GM23248 (cell line): Measurements from ENCODE around the gene IL13RA1. TPM values are rescaled to one million over a fixed set of nuclear protein-coding genes. Genes with fewer than 3 reads are reported as not detected.

Source experiments
- DNase-seq: peaks from one replicate; pipeline ENCODE4 v3.0.0-alpha.2; 2015
- H2AFZ ChIP-seq: fragments of 200-600 bp; sonication (generic); 2 replicates; pipeline ENCODE4 v1.6.1; 2016; ENCODE audit warnings: antibody characterized with exemption
- H3F3A ChIP-seq: fragments of 200-600 bp; sonication (generic); 2 replicates; pipeline ENCODE4 v1.6.1; 2016; ENCODE audit warnings: mild to moderate bottlenecking, antibody characterized with exemption, mixed run types; ENCODE audit not compliant: insufficient read depth
- H3K27ac ChIP-seq: fragments of 200-600 bp; sonication (generic); 2 replicates; pipeline ENCODE4 v1.5.1; 2016; ENCODE audit warnings: mild to moderate bottlenecking
- H3K27me3 ChIP-seq: fragments of 200-600 bp; sonication (generic); replicated peaks from 2 replicates; pipeline ENCODE4 v1.6.1; 2016; ENCODE audit warnings: mild to moderate bottlenecking; ENCODE audit not compliant: insufficient read depth
- H3K36me3 ChIP-seq: fragments of 200-600 bp; sonication (generic); 2 replicates; pipeline ENCODE4 v1.6.1; 2016; ENCODE audit warnings: low read depth, mild to moderate bottlenecking
- H3K4me1 ChIP-seq: fragments of 200-600 bp; sonication (generic); 2 replicates; pipeline ENCODE4 v1.6.1; 2016; ENCODE audit warnings: mild to moderate bottlenecking; ENCODE audit not compliant: insufficient read depth
- H3K4me2 ChIP-seq: fragments of 200-600 bp; sonication (generic); one replicate; pipeline ENCODE4 v1.6.1; 2016; ENCODE audit warnings: mild to moderate bottlenecking; ENCODE audit not compliant: unreplicated experiment
- H3K4me3 ChIP-seq: fragments of 200-600 bp; sonication (generic); 2 replicates; pipeline ENCODE4 v1.5.1; 2016; ENCODE audit warnings: mild to moderate bottlenecking
- H3K79me2 ChIP-seq: fragments of 200-600 bp; sonication (generic); 2 replicates; pipeline ENCODE4 v1.6.1; 2016; ENCODE audit warnings: mild to moderate bottlenecking; ENCODE audit not compliant: insufficient read depth
- H3K9ac ChIP-seq: fragments of 200-600 bp; sonication (generic); 2 replicates; pipeline ENCODE4 v1.6.1; 2016; ENCODE audit warnings: mild to moderate bottlenecking
- H3K9me2 ChIP-seq: fragments of 200-600 bp; sonication (generic); 2 replicates; pipeline ENCODE4 v1.6.1; 2016; ENCODE audit warnings: mixed run types, mild to moderate bottlenecking, moderate library complexity; ENCODE audit not compliant: insufficient read depth
- H3K9me3 ChIP-seq: fragments of 200-600 bp; sonication (generic); one replicate; pipeline ENCODE4 v1.6.1; 2017; ENCODE audit warnings: low read depth
- H4K20me1 ChIP-seq: fragments of 200-600 bp; sonication (generic); 2 replicates; pipeline ENCODE4 v1.6.0; 2016; ENCODE audit not compliant: insufficient read depth
- EZH2 ChIP-seq: fragments of 200-600 bp; sonication (generic); IDR thresholded peaks from 2 replicates; pipeline ENCODE4 v1.6.1; 2018; ENCODE audit warnings: antibody characterized with exemption, mild to moderate bottlenecking; ENCODE audit not compliant: insufficient read depth, poor library complexity, severe bottlenecking
- EZH2phosphoT487 ChIP-seq: fragments of 200-600 bp; sonication (generic); IDR thresholded peaks from 2 replicates; pipeline ENCODE4 v1.6.1; 2018; ENCODE audit warnings: antibody characterized with exemption, moderate library complexity, mild to moderate bottlenecking, low read depth; ENCODE audit not compliant: insufficient read depth
- WGBS, 2 experiments: methylation state at CpG; one replicate each; pipeline ENCODE4 v1.1.6; 2015 to 2017; ENCODE audit warnings: low lambda C conversion rate in 2 of 2, low coverage in 1 of 2; ENCODE audit errors: missing lambda C conversion rate in 2 of 2; 5-methylcytosine and 5-hydroxymethylcytosine counted together
- in situ Hi-C: fragments of 300-500 bp; cut with MboI; formaldehyde crosslinking; loops from 2 replicates; pipeline ENCODE4 v1.15.0; 2020
- polyA plus RNA-seq: library from polyadenylated mRNA; unstranded; fragments of >200 nt; fragmentation: Nextera tagmentation; extraction: Ambion mirVana; gene quantifications from 2 replicates; pipeline ENCODE4 v1.2.1, GENCODE V29; 2016
- total RNA-seq: library from RNA; depleted of rRNA; stranded (reverse); fragments of >200 nt; shearing (Covaris generic); gene quantifications from 2 replicates; pipeline ENCODE4 v1.2.3, GENCODE V29; 2014

The IL13RA1 gene
- total and polyA plus RNA-seq, 2 experiments from 2014 or later: 47.9 to 51.2 TPM

GRCh38 chrX:118758511-118758910 lies 31.1 kb downstream of the IL13RA1 start:
- Histone ChIP-seq H3K27ac (no peak overlapping the region), H4K20me1 (no peaks in the 10 kb centered on the region), H3K9me3 (no peaks in the 10 kb centered on the region), H3F3A (peaks cover 12% of the 10 kb centered on the region; the same call in 1 of the 2 replicates), H3K4me3 (no peak overlapping the region), H2AFZ (no peak overlapping the region), H3K9me2 (no peaks in the 10 kb centered on the region), H3K4me1 (peaks cover 20% of the 10 kb centered on the region), H3K36me3 (no peaks in the 10 kb centered on the region), H3K79me2 (no peaks in the 10 kb centered on the region), H3K9ac (no peak overlapping the region), H3K27me3 (no peaks in the 10 kb centered on the region), H3K4me2 (no peak overlapping the region)
- 100% methylated on average over 2 of the region's 2 CpGs for WGBS, 2 experiments
- no peak for TF ChIP-seq EZH2
- TF ChIP-seq EZH2phosphoT487: no peak
- no peak for DNase-seq
- in situ Hi-C loops: no loop called here

- Histone ChIP-seq H3K9me3 (no peaks in the 10 kb centered on the region), H3K27me3 (no peaks in the 10 kb centered on the region), H3K9ac (no peak overlapping the region), H3K9me2 (no peaks in the 10 kb centered on the region), H3K36me3 (no peaks in the 10 kb centered on the region), H3K4me1 (peaks cover 17% of the 10 kb centered on the region), H3K4me2 (no peak overlapping the region), H3F3A (peaks cover 11% of the 10 kb centered on the region; the same call in 1 of the 2 replicates), H3K4me3 (no peak overlapping the region), H3K27ac (no peak overlapping the region), H3K79me2 (no peaks in the 10 kb centered on the region), H4K20me1 (no peaks in the 10 kb centered on the region), H2AFZ (no peak overlapping the region)
- TF ChIP-seq EZH2: no peak
- TF ChIP-seq EZH2phosphoT487: no peak
- 100% methylated on average over 2 to 3 of the region's 3 CpGs for WGBS, 2 experiments
- in situ Hi-C loops: no loop called here
- DNase-seq: no peak
Measured at GRCh38 chrX:118760025-118760424, 32.6 kb downstream of the IL13RA1 start.

- Histone ChIP-seq H3K9me3 (no peaks in the 10 kb centered on the region), H3K36me3 (no peaks in the 10 kb centered on the region), H3F3A (no peaks in the 10 kb centered on the region), H3K4me3 (no peak overlapping the region), H3K4me2 (no peak overlapping the region), H3K79me2 (no peaks in the 10 kb centered on the region), H3K9ac (no peak overlapping the region), H4K20me1 (no peaks in the 10 kb centered on the region), H3K9me2 (no peaks in the 10 kb centered on the region), H3K27me3 (no peaks in the 10 kb centered on the region), H3K27ac (no peak overlapping the region), H2AFZ (no peak overlapping the region), H3K4me1 (no peaks in the 10 kb centered on the region)
- DNase-seq: no peak
- WGBS, 2 experiments: 42 to 48% methylated on average over 5 of the region's 5 CpGs
- in situ Hi-C loops: no loop called here
- no peak for TF ChIP-seq EZH2
- no peak for TF ChIP-seq EZH2phosphoT487
Measured at GRCh38 chrX:118761939-118762707, 34.7 kb downstream of the IL13RA1 start.

GRCh38 chrX:118763489-118763888 lies 36.1 kb downstream of the IL13RA1 start:
- DNase-seq: no peak
- no peaks in the 10 kb centered on the region for H3K9me3 ChIP-seq
- no peak overlapping the region for H3K4me2 ChIP-seq
- no peaks in the 10 kb centered on the region for H3K79me2 ChIP-seq
- no peak overlapping the region for H2AFZ ChIP-seq
- H3K27ac ChIP-seq: no peak overlapping the region
- H3K36me3 ChIP-seq: no peaks in the 10 kb centered on the region
- in situ Hi-C loops: no loop called here
- H3K4me1 ChIP-seq: no peaks in the 10 kb centered on the region
- TF ChIP-seq EZH2phosphoT487 (no peak), EZH2 (no peak)
- H4K20me1 ChIP-seq: no peaks in the 10 kb centered on the region
- no peaks in the 10 kb centered on the region for H3K9me2 ChIP-seq
- H3K4me3 ChIP-seq: no peak overlapping the region
- no peak overlapping the region for H3K9ac ChIP-seq
- no peaks in the 10 kb centered on the region for H3F3A ChIP-seq
- 96 to 100% methylated on average over 1 of the region's 1 CpG for WGBS, 2 experiments
- H3K27me3 ChIP-seq: no peaks in the 10 kb centered on the region
